Uterus (tissue), 4 donors: ENCODE data around the gene ERC2. TPM values are rescaled to one million over a fixed set of nuclear protein-coding genes. Genes with fewer than 3 reads are reported as not detected.
A peak's percentile ranks its signal among the peaks of the same experiment; 100 is the strongest.

Source experiments
- DNase-seq, 2 donors: peaks; one replicate each; pipeline ENCODE4 v3.0.0-alpha.2; 2019 to 2020
- H3K27ac ChIP-seq, 2 donors: fragments of 200-600 bp; sonication (generic); 1 replicate in 1 of 2; 2 replicates in 1 of 2; pipeline ENCODE4 v1.5.1; 2016 to 2018
- H3K27me3 ChIP-seq, 2 donors: fragments of 200-600 bp; sonication (generic); one replicate each; pipeline ENCODE4 v1.5.1; 2018 to 2019; ENCODE audit warnings: control low read depth in 1 of 2
- H3K36me3 ChIP-seq, 2 donors: fragments of 200-600 bp; sonication (generic); one replicate each; pipeline ENCODE4 v1.5.1; 2019; ENCODE audit warnings: control low read depth in 1 of 2
- H3K4me1 ChIP-seq, 2 donors: fragments of 200-600 bp; sonication (generic); one replicate each; pipeline ENCODE4 v1.5.1; 2018 to 2019; ENCODE audit warnings: control low read depth in 1 of 2
- H3K4me3 ChIP-seq, 2 donors: fragments of 200-600 bp; sonication (generic); 1 replicate in 1 of 2; 2 replicates in 1 of 2; pipeline ENCODE4 v1.5.1; 2018 to 2019; ENCODE audit warnings: mild to moderate bottlenecking in 1 of 2
- H3K9me3 ChIP-seq, 2 donors: fragments of 200-600 bp; sonication (generic); one replicate each; pipeline ENCODE4 v1.5.1; 2019; ENCODE audit warnings: control low read depth in 1 of 2
- POLR2A ChIP-seq, 2 donors: fragments of 450-650 bp; IDR thresholded peaks; one replicate each; pipeline ENCODE4 v1.6.1; 2016; ENCODE audit warnings: antibody characterized with exemption in 2 of 2, mild to moderate bottlenecking in 1 of 2, moderate library complexity in 1 of 2
- intact Hi-C: fragments of 100-400 bp; cut with DNase I; formaldehyde crosslinking; loops from one replicate; pipeline ENCODE4 v1.15.1; 2023; ENCODE audit warnings: low total_unique reads
- total RNA-seq, 4 donors: library from RNA; depleted of rRNA in 3 of 4; stranded (reverse); fragments of >200 nt in 3 of 4; gene quantifications; one replicate each; pipeline versions ENCODE4 v1.1.0 to v1.2.4, GENCODE V29; 2014 to 2023
- TF ChIP-seq, protein P1 (sequence below), 4 experiments: fragments of 200-600 bp in 2 of 4; fragments of 450-650 bp in 2 of 4; sonication (generic) in 2 of 4; IDR thresholded peaks; one replicate each; pipeline ENCODE4 v1.5.1; 2016 to 2019; ENCODE audit warnings: antibody characterized with exemption in 4 of 4, mild to moderate bottlenecking in 2 of 4, moderate library complexity in 1 of 4
- donor health status: DM: yes; HTN: yes; CAD: no.

ERC2 gene
- total RNA-seq, 4 donors from 2014 or later: 1.7 to 5.5 TPM; not detected in 2

DNA sequence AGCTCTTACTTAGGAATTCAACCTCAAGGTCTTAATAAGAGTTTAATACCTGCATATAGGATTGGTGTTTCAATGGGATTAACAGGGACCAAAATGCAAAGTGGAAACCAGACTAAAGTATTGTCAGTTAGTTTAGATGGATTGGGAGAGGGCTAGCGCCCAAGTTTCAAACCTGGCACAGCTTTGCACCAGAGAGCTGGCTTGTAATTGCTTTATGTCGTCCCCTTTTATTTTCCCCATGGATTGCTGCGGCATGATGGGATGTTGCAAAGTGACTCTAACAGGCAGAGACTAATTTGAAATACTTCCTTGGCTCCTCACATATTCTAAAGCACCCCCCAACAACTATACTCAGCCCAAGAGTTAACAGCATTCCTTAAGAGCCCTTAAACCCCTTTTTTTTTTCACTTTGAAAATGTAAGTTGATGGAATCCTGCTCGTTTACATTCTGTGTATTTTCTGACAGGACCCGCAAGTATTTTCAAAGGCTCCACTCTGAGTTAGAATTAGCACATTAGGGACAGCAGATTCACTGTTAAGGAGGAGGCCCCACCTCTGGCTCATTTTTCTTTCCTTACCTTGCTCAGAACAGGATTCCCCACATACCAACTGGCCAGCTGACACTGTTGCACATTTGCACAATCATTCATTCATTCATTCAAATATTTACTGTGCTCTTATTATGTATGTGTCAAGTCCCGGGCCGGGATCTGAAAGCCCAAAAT is 214.2 kb downstream of the ERC2 start:
- intact Hi-C loops: no loop called here
- no peak overlapping the region for H3K4me3 ChIP-seq
- TF ChIP-seq, protein P1, sequence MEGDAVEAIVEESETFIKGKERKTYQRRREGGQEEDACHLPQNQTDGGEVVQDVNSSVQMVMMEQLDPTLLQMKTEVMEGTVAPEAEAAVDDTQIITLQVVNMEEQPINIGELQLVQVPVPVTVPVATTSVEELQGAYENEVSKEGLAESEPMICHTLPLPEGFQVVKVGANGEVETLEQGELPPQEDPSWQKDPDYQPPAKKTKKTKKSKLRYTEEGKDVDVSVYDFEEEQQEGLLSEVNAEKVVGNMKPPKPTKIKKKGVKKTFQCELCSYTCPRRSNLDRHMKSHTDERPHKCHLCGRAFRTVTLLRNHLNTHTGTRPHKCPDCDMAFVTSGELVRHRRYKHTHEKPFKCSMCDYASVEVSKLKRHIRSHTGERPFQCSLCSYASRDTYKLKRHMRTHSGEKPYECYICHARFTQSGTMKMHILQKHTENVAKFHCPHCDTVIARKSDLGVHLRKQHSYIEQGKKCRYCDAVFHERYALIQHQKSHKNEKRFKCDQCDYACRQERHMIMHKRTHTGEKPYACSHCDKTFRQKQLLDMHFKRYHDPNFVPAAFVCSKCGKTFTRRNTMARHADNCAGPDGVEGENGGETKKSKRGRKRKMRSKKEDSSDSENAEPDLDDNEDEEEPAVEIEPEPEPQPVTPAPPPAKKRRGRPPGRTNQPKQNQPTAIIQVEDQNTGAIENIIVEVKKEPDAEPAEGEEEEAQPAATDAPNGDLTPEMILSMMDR (IDR thresholded peaks at IDR 0.05): no peak
- TF ChIP-seq POLR2A (IDR thresholded peaks at IDR 0.05): no peak

DNA sequence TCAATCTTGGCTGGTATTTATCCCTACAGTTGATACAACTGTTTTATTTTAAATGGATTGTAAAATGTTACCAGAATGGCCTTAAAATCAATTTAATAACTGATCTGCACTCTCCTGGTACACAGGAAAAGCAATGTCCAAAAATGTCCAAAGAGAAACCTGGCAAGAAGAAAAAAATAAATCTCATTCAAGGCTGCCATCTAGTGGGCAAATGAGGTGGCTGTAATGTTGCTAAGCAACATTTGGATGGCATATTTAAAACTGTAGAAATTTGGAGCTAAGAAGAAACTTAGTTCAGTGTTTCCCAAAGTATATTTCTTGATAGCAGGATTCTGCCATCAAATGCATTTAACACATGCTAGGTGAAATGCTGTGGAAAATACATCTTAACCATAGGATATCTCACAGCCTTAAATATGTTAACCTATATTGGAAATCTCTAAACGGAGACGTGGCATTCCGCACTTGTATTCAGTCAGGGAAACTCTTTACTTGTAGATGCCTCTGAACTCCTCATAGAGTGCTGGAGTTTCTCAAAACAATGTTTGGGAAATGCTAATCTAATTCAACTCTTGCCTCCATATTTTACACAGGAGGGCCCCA is 216.8 kb downstream of the ERC2 start:
- TF ChIP-seq POLR2A (IDR thresholded peaks at IDR 0.05): no peak
- TF ChIP-seq, protein P1 (IDR thresholded peaks at IDR 0.05): peak; percentile 65 to 73 (median 72)
- H3K27me3 ChIP-seq: no peaks in the 10 kb centered on the region
- no peaks in the 10 kb centered on the region for H3K9me3 ChIP-seq
- no peaks in the 10 kb centered on the region for H3K4me1 ChIP-seq
- H3K36me3 ChIP-seq: no peaks in the 10 kb centered on the region
- H3K27ac ChIP-seq: no peak overlapping the region
- intact Hi-C loops: no loop called here
- H3K4me3 ChIP-seq: no peak overlapping the region
- DNase-seq: peak; percentile 19

More for the DNA sequence above, 214.2 kb downstream of the ERC2 start:
- H3K27ac ChIP-seq: no peak overlapping the region
- H3K27me3 ChIP-seq: no peaks in the 10 kb centered on the region
- no peaks in the 10 kb centered on the region for H3K9me3 ChIP-seq
- no peak for DNase-seq
- H3K36me3 ChIP-seq: no peaks in the 10 kb centered on the region
- H3K4me1 ChIP-seq: no peaks in the 10 kb centered on the region

DNA sequence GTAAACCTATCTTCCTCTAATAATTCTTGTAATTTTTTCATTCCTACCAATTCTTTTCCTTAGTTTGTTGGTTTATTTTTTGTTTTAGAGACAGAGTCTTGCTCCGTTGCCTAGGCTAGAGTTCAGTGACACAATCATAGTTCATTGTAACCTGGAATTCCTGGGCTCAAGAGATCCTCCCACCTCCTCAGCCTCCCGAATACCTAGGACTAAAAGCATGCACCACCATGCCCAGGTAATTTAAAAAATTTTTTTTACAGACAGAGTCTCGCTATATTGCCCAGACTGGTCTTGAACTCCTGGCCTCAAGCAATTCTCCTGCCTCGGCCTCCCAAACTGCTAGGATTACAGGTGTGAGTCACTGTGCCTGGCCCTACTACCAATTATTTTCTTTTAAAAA is 220.2 kb downstream of the ERC2 start:
- TF ChIP-seq, protein P1 (IDR thresholded peaks at IDR 0.05): no peak
- TF ChIP-seq POLR2A (IDR thresholded peaks at IDR 0.05): no peak
- intact Hi-C loops: no loop called here

DNA sequence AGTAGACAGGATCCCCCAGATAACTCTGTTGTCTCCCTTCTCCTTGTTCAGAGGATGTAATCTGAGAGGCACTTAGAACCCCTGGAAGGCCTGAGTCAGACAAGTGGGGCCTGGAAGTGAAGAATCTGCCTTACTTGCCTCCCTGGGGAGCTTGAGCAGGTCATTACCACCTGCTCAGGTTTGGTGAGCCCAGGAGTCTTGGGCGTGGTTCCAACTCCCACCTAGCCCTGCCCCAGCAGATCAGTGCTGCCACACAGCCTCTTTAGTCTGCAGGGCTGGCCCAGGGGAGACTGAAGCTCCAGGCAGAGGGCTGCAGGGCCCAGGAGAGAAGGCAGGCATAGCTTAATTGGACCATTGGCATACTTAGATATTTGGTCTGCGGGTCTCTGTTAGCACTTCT is 230.0 kb downstream of the ERC2 start:
- Histone ChIP-seq H3K27me3 (no peaks in the 10 kb centered on the region), H3K4me3 (no peak overlapping the region), H3K9me3 (no peaks in the 10 kb centered on the region), H3K4me1 (no peaks in the 10 kb centered on the region), H3K36me3 (no peaks in the 10 kb centered on the region), H3K27ac (no peak overlapping the region)
- intact Hi-C loops: no loop called here
- no peak for DNase-seq
- TF ChIP-seq POLR2A (IDR thresholded peaks at IDR 0.05): no peak

More for the DNA sequence above, 220.2 kb downstream of the ERC2 start:
- no peaks in the 10 kb centered on the region for H3K9me3 ChIP-seq
- no peaks in the 10 kb centered on the region for H3K27me3 ChIP-seq
- H3K4me3 ChIP-seq: no peak overlapping the region
- no peaks in the 10 kb centered on the region for H3K36me3 ChIP-seq
- H3K27ac ChIP-seq: no peak overlapping the region
- no peaks in the 10 kb centered on the region for H3K4me1 ChIP-seq
- DNase-seq: no peak

DNA sequence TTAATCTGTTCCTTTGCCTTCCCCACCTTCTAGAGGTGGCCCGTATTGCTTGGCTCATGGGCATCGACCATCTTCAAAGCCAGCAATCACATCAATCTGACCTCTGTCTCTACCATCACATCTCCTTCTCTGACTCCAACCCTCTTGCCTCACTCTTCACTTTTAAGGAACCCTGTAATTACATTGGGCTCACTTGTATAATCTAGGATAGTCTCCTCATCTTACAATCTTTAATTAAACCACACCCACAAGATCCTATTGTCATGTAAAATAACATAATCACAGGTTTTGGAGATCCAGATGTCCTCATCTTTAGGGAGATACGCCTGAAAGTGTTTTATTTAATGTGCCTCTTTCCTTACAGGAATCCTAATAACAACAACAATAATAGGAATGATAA is 234.5 kb downstream of the ERC2 start:
- H3K4me3 ChIP-seq: no peak overlapping the region
- no peaks in the 10 kb centered on the region for H3K36me3 ChIP-seq
- no peak overlapping the region for H3K27ac ChIP-seq
- H3K4me1 ChIP-seq: no peaks in the 10 kb centered on the region
- H3K27me3 ChIP-seq: no peaks in the 10 kb centered on the region
- no peak for DNase-seq
- H3K9me3 ChIP-seq: no peaks in the 10 kb centered on the region
- no peak for TF ChIP-seq POLR2A (IDR thresholded peaks at IDR 0.05)
- TF ChIP-seq, protein P1 (IDR thresholded peaks at IDR 0.05): no peak
- intact Hi-C loops: no loop called here
